ENCODE results near the gene PCDHA4.
"Not testable (repeated sequence)": the region's sequence is repeated elsewhere in the genome, so short reads cannot be mapped to it uniquely, and the experiment has no call there.

Gene PCDHA4

GRCh38 chr5:140806834-140807775 is at the start of gene PCDHA4:
TSS of gene PCDHA4 (plus strand) at chr5:140807068.
- DNase-seq, result no peak

- DNase-seq, result no peak
These were observed 42.5 kb upstream of the PCDHA4 start for GRCh38 chr5:140764177-140764973.

- no peak for DNase-seq
These were observed 39.4 kb upstream of the PCDHA4 start for GRCh38 chr5:140767444-140767843.

- DNase-seq, result no peak
These were observed 26.4 kb upstream of the PCDHA4 start for GRCh38 chr5:140780512-140780911.

GRCh38 chr5:140785905-140786686 is 20.8 kb upstream of the PCDHA4 start, which contains the start of gene PCDHA1:
TSS of gene PCDHA1 (plus strand) at chr5:140786140.
- DNase-seq, result no peak

- DNase-seq, result not testable (repeated sequence)
These were observed 19.4 kb upstream of the PCDHA4 start for GRCh38 chr5:140787422-140787821.

- not testable (repeated sequence) for DNase-seq
These were observed 18.9 kb upstream of the PCDHA4 start for GRCh38 chr5:140787849-140788504.

GRCh38 chr5:140791089-140791488 is 15.8 kb upstream of the PCDHA4 start:
- DNase-seq, result no peak

GRCh38 chr5:140794595-140795258 is 12.1 kb upstream of the PCDHA4 start, which contains the start of gene PCDHA2:
TSS of gene PCDHA2 (plus strand) at chr5:140794852.
- DNase-seq, result no peak

GRCh38 chr5:140795259-140795641 is 11.6 kb upstream of the PCDHA4 start:
- DNase-seq, result no peak

GRCh38 chr5:140796072-140796717 is 10.7 kb upstream of the PCDHA4 start:
- not testable (repeated sequence) for DNase-seq

GRCh38 chr5:140796718-140797095 is 10.2 kb upstream of the PCDHA4 start:
- no peak for DNase-seq

- DNase-seq, result no peak
These were observed 5.9 kb upstream of the PCDHA4 start, which contains the start of gene PCDHA3 for GRCh38 chr5:140800816-140801493. TSS of gene PCDHA3 (plus strand) at chr5:140801057.

- no peak for DNase-seq
These were observed 5.4 kb upstream of the PCDHA4 start for GRCh38 chr5:140801494-140801841.

GRCh38 chr5:140802381-140802780 is 4.5 kb upstream of the PCDHA4 start:
- not testable (repeated sequence) for DNase-seq

- no peak for DNase-seq
These were observed 4.0 kb upstream of the PCDHA4 start for GRCh38 chr5:140802781-140803271.

- not testable (repeated sequence) for DNase-seq
These were observed 1.5 kb downstream of the PCDHA4 start for GRCh38 chr5:140808241-140808888.

- DNase-seq, result no peak
These were observed 2.0 kb downstream of the PCDHA4 start for GRCh38 chr5:140808889-140809291.

- no peak for DNase-seq
These were observed 14.8 kb downstream of the PCDHA4 start, which contains the start of gene PCDHA5 for GRCh38 chr5:140821375-140822280. TSS of gene PCDHA5 (plus strand) at chr5:140821613.

Data from NCI-H524 treated with DMSO at 0.1 percent for 48 hours (cell line).